Suprapubic skin (tissue), 4 donors: ENCODE data around the gene KAT2B. TPM values are rescaled to one million over a fixed set of nuclear protein-coding genes. Genes with fewer than 3 reads are reported as not detected.

Source experiments
- DNase-seq, 2 donors: peaks; one replicate each; pipeline ENCODE4 v3.0.0-alpha.2; 2019; ENCODE audit warnings: low spot score in 2 of 2
- H3K27ac ChIP-seq: fragments of 200-600 bp; sonication (generic); one replicate; pipeline ENCODE4 v1.5.1; 2019
- H3K27me3 ChIP-seq: fragments of 200-600 bp; sonication (generic); one replicate; pipeline ENCODE4 v1.5.1; 2019
- H3K36me3 ChIP-seq: fragments of 200-600 bp; sonication (generic); one replicate; pipeline ENCODE4 v1.5.1; 2019
- H3K4me1 ChIP-seq: fragments of 200-600 bp; sonication (generic); one replicate; pipeline ENCODE4 v1.5.1; 2019
- H3K4me3 ChIP-seq: fragments of 200-600 bp; sonication (generic); one replicate; pipeline ENCODE4 v1.5.1; 2019; ENCODE audit warnings: mild to moderate bottlenecking
- H3K9me3 ChIP-seq: fragments of 200-600 bp; sonication (generic); one replicate; pipeline ENCODE4 v1.5.1; 2019
- CTCF ChIP-seq, 2 donors: fragments of 200-600 bp in 1 of 2; fragments of 450-650 bp in 1 of 2; sonication (generic) in 1 of 2; IDR thresholded peaks; one replicate each; pipeline ENCODE4 v1.5.1; 2016 to 2019; ENCODE audit warnings: antibody characterized with exemption in 2 of 2, mild to moderate bottlenecking in 1 of 2, moderate library complexity in 1 of 2
- EP300 ChIP-seq: sonication (generic); formaldehyde crosslinking; IDR thresholded peaks from one replicate; pipeline ENCODE4 v1.6.1; 2017; ENCODE audit warnings: antibody characterized with exemption
- POLR2A ChIP-seq, 2 donors: fragments of 450-650 bp; IDR thresholded peaks; one replicate each; pipeline ENCODE4 v1.6.1; 2017; ENCODE audit warnings: antibody characterized with exemption in 2 of 2, mild to moderate bottlenecking in 2 of 2, moderate library complexity in 2 of 2
- POLR2AphosphoS5 ChIP-seq, 3 donors: sonication (generic); formaldehyde crosslinking; IDR thresholded peaks; one replicate each; pipeline ENCODE4 v1.6.1; 2017; ENCODE audit warnings: antibody characterized with exemption in 3 of 3
- WGBS: methylation state at CpG from one replicate; pipeline ENCODE4 v1.1.5; 2018; 5-methylcytosine and 5-hydroxymethylcytosine counted together
- total RNA-seq, 4 donors: library from RNA; depleted of rRNA; stranded (reverse); fragments of >200 nt; gene quantifications; one replicate each; pipeline ENCODE4 v1.1.0, GENCODE V29; 2016

Gene KAT2B
- total RNA-seq, 4 donors from 2014 or later = 35.7 to 63.7 (median 40.2) TPM

DNA sequence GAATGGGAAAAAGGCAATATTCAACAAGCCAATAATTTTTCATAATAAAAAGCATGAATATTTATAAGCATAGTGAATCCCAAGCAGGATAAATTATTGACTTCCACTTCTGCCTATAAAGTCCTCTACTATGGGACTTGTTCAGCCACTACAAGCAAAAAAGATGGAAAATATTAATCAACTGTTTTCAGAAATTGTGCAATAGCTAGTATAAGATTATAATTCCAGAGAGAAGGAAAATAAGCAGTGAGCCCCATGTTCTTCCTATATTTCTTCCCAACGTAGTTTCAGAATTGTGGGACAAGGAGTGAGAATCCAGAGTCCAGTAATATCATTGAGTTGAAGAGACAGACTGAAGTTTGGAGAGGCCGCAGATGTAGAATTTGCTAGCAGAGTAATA is 121.5 kb downstream of the KAT2B start:
- 93% methylated on average over 2 of the region's 2 CpGs for WGBS
- DNase-seq = no peak
- Histone ChIP-seq H3K27ac (no peak overlapping the region), H3K27me3 (no peaks in the 10 kb centered on the region), H3K4me1 (no peaks in the 10 kb centered on the region), H3K9me3 (no peaks in the 10 kb centered on the region), H3K4me3 (no peak overlapping the region), H3K36me3 (no peaks in the 10 kb centered on the region)
- TF ChIP-seq EP300 (no peak), CTCF (IDR thresholded peaks at IDR 0.05) (no peak), POLR2A (IDR thresholded peaks at IDR 0.05) (no peak), POLR2AphosphoS5 (IDR thresholded peaks at IDR 0.05) (no peak)

DNA sequence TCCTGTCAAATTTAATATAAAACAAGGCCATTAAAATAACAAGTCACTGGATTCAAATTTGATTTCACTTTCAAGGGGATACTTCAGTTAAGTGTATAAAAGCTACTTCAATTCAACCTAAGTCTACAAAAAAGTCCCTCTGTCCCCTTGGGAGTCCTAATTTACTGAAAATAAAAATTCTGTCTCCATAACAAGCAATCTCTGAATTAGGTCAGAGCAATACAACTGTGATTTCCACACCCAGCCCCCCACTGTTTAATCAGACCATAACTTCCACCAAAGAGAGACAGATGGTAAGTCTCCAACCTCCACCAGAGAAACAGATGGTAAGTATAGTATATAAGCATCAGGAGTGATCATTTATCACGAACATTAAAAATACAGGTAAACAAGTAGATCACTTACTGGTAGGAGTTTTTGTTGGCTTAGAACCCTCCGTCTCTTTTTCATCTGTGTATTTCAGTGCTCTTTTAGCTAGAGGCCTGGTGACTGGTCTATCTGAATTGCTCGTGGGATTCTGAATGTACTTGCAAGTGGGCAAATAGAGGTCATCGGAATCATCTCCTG is 133.7 kb downstream of the KAT2B start:
- Histone ChIP-seq H3K9me3 (no peaks in the 10 kb centered on the region), H3K4me1 (no peaks in the 10 kb centered on the region), H3K4me3 (no peak overlapping the region), H3K27me3 (no peaks in the 10 kb centered on the region), H3K27ac (no peak overlapping the region), H3K36me3 (no peaks in the 10 kb centered on the region)
- no peak for DNase-seq
- 97% methylated on average over 4 of the region's 4 CpGs for WGBS
- TF ChIP-seq POLR2AphosphoS5 (IDR thresholded peaks at IDR 0.05) (no peak), EP300 (no peak), POLR2A (IDR thresholded peaks at IDR 0.05) (no peak), CTCF (IDR thresholded peaks at IDR 0.05) (no peak)

GRCh38 chr3:20181276-20181675 is 141.0 kb downstream of the KAT2B start:
- no peak for DNase-seq
- peaks cover 7% of the 10 kb centered on the region for H3K4me1 ChIP-seq
- no peaks in the 10 kb centered on the region for H3K27me3 ChIP-seq
- WGBS = 90% methylated on average over 3 of the region's 3 CpGs
- TF ChIP-seq EP300 (no peak), CTCF (IDR thresholded peaks at IDR 0.05) (no peak), POLR2AphosphoS5 (IDR thresholded peaks at IDR 0.05) (no peak), POLR2A (IDR thresholded peaks at IDR 0.05) (no peak)
- no peaks in the 10 kb centered on the region for H3K9me3 ChIP-seq
- no peak overlapping the region for H3K4me3 ChIP-seq
- no peak overlapping the region for H3K27ac ChIP-seq
- H3K36me3 ChIP-seq = no peaks in the 10 kb centered on the region

GRCh38 chr3:20182206-20182605 is 142.0 kb downstream of the KAT2B start:
- Histone ChIP-seq H3K4me1 (peaks cover 13% of the 10 kb centered on the region), H3K27ac (no peak overlapping the region), H3K27me3 (no peaks in the 10 kb centered on the region), H3K36me3 (no peaks in the 10 kb centered on the region), H3K4me3 (no peak overlapping the region), H3K9me3 (no peaks in the 10 kb centered on the region)
- DNase-seq = no peak
- TF ChIP-seq CTCF (IDR thresholded peaks at IDR 0.05) (no peak), POLR2A (IDR thresholded peaks at IDR 0.05) (no peak), POLR2AphosphoS5 (IDR thresholded peaks at IDR 0.05) (no peak), EP300 (no peak)
- WGBS = 92% methylated on average over 4 of the region's 4 CpGs

DNA sequence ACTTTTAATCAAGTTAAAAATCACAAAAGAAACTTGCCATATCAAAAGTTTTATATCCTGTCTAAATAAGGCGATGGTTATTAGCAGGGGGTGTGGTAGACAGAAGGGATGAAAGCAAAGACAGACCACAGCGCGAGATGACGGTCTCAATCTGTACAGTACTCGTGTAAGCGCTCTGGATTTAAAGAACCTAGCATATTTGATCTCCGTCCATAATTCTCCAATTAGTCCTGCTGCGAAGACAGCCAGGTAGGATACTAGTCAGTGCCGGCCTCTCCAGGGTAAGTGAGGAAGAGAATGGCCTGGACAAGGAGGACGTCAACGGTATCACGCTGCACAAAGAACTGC is 145.1 kb downstream of the KAT2B start:
- Histone ChIP-seq H3K4me1 (peaks cover 19% of the 10 kb centered on the region), H3K4me3 (peak overlapping the region; percentile 75), H3K27ac (no peak overlapping the region), H3K27me3 (no peaks in the 10 kb centered on the region), H3K36me3 (no peaks in the 10 kb centered on the region), H3K9me3 (no peaks in the 10 kb centered on the region)
- 4% methylated on average over 12 of the region's 12 CpGs for WGBS
- no peak for TF ChIP-seq EP300
- TF ChIP-seq POLR2AphosphoS5 (IDR thresholded peaks at IDR 0.05) = no peak
- DNase-seq = no peak
